Colon (tissue), 2 donors: ENCODE results near the gene PPP1R3G.

Experiments
- FAIRE-seq: peaks from 2 replicates; lab custom pipeline; 2012; peaks lifted over from hg19 to GRCh38; lab: Jason Lieb, UNC
- donor health status: control.
- donor health status: control.

Gene PPP1R3G

GRCh38 chr6:5094327-5094726, 9.2 kb downstream of the PPP1R3G start:
- FAIRE-seq, result no peak

- FAIRE-seq, result no peak
These were observed 10.1 kb downstream of the PPP1R3G start for GRCh38 chr6:5095236-5095635.

GRCh38 chr6:5096482-5096881, 11.3 kb downstream of the PPP1R3G start:
- no peak for FAIRE-seq

GRCh38 chr6:5098501-5099270, 13.5 kb downstream of the PPP1R3G start:
- FAIRE-seq, result no peak

GRCh38 chr6:5099537-5099936, 14.4 kb downstream of the PPP1R3G start:
- FAIRE-seq, result no peak

GRCh38 chr6:5100806-5101205, 15.7 kb downstream of the PPP1R3G start:
- no peak for FAIRE-seq

GRCh38 chr6:5102267-5102970, 17.3 kb downstream of the PPP1R3G start:
- FAIRE-seq, result no peak

- no peak for FAIRE-seq
These were observed 18.1 kb downstream of the PPP1R3G start for GRCh38 chr6:5103250-5103649.

- FAIRE-seq, result no peak
These were observed 19.5 kb downstream of the PPP1R3G start for GRCh38 chr6:5104667-5105066.

- no peak for FAIRE-seq
These were observed 20.0 kb downstream of the PPP1R3G start for GRCh38 chr6:5105146-5105545.

- no peak for FAIRE-seq
These were observed 22.2 kb downstream of the PPP1R3G start for GRCh38 chr6:5107341-5107740.

- FAIRE-seq, result no peak
These were observed 22.9 kb downstream of the PPP1R3G start for GRCh38 chr6:5108068-5108467.

GRCh38 chr6:5108536-5109150, 23.5 kb downstream of the PPP1R3G start:
- no peak for FAIRE-seq

- FAIRE-seq, result no peak
These were observed 24.3 kb downstream of the PPP1R3G start for GRCh38 chr6:5109436-5109835.

- no peak for FAIRE-seq
These were observed 25.1 kb downstream of the PPP1R3G start for GRCh38 chr6:5110246-5110645.

- no peak for FAIRE-seq
These were observed 26.5 kb downstream of the PPP1R3G start for GRCh38 chr6:5111626-5112025.

- no peak for FAIRE-seq
These were observed 27.1 kb downstream of the PPP1R3G start for GRCh38 chr6:5112066-5112799.

GRCh38 chr6:5113096-5113495, 28.0 kb downstream of the PPP1R3G start:
- no peak for FAIRE-seq

- FAIRE-seq, result no peak
These were observed 30.0 kb downstream of the PPP1R3G start for GRCh38 chr6:5115168-5115567.

- FAIRE-seq, result no peak
These were observed 31.3 kb downstream of the PPP1R3G start for GRCh38 chr6:5116243-5116991.

GRCh38 chr6:5119090-5119951, 34.2 kb downstream of the PPP1R3G start:
- no peak for FAIRE-seq
